H9 (cell line): ENCODE measurements around the gene SOBP. TPM values are rescaled to one million over a fixed set of nuclear protein-coding genes. Genes with fewer than 3 reads are reported as not detected.

Experiments used
- DNase-seq: peaks from one replicate; pipeline ENCODE4 v3.0.0-alpha.2; 2017
- H2AFZ ChIP-seq: one replicate; pipeline ENCODE4 v1.6.1; 2013; ENCODE audit warnings: mild to moderate bottlenecking, low read length, control low read depth, moderate library complexity
- H2AK5ac ChIP-seq: 2 replicates; pipeline ENCODE4 v1.6.1; 2013; ENCODE audit warnings: low read length, control low read depth, mixed read lengths; ENCODE audit not compliant: insufficient read length
- H2BK120ac ChIP-seq: one replicate; pipeline ENCODE4 v1.6.1; 2013; ENCODE audit warnings: low read depth, mild to moderate bottlenecking, low read length, control low read depth, inconsistent platforms; ENCODE audit not compliant: poor library complexity, severe bottlenecking
- H2BK12ac ChIP-seq: 2 replicates; pipeline ENCODE4 v1.6.1; 2013; ENCODE audit warnings: low read length, control low read depth, mixed read lengths, low read depth; ENCODE audit not compliant: insufficient read length
- H2BK15ac ChIP-seq: 2 replicates; pipeline ENCODE4 v1.6.1; 2013; ENCODE audit warnings: low read depth, low read length, control low read depth
- H2BK20ac ChIP-seq: one replicate; pipeline ENCODE4 v1.6.1; 2013; ENCODE audit warnings: low read depth, mild to moderate bottlenecking, low read length, control low read depth, inconsistent platforms; ENCODE audit not compliant: poor library complexity, severe bottlenecking
- H2BK5ac ChIP-seq: 2 replicates; pipeline ENCODE4 v1.6.1; 2013; ENCODE audit warnings: low read length, control low read depth, mixed read lengths; ENCODE audit not compliant: insufficient read length
- H3K14ac ChIP-seq: 2 replicates; pipeline ENCODE4 v1.6.1; 2013; ENCODE audit warnings: low read length, control low read depth; ENCODE audit not compliant: insufficient read depth
- H3K18ac ChIP-seq: 2 replicates; pipeline ENCODE4 v1.6.1; 2013; ENCODE audit warnings: low read depth, mild to moderate bottlenecking, mixed read lengths, low read length, control low read depth; ENCODE audit not compliant: insufficient read length
- H3K23ac ChIP-seq: 2 replicates; pipeline ENCODE4 v1.6.1; 2013; ENCODE audit warnings: low read length, control low read depth, mixed read lengths, low read depth; ENCODE audit not compliant: insufficient read length
- H3K23me2 ChIP-seq: 2 replicates; pipeline ENCODE4 v1.6.1; 2013; ENCODE audit warnings: low read depth, mild to moderate bottlenecking, mixed read lengths, low read length, control low read depth; ENCODE audit not compliant: insufficient read length, poor library complexity, severe bottlenecking
- H3K27ac ChIP-seq: 2 replicates; pipeline ENCODE4 v1.5.1; 2013; ENCODE audit warnings: low read length, control low read depth, mixed read lengths, low read depth; ENCODE audit not compliant: insufficient read length
- H3K27me3 ChIP-seq: 2 replicates; pipeline ENCODE4 v1.6.1; 2013; ENCODE audit warnings: low read length, control low read depth, inconsistent platforms; ENCODE audit not compliant: insufficient read depth
- H3K4ac ChIP-seq: 2 replicates; pipeline ENCODE4 v1.6.1; 2013; ENCODE audit warnings: low read depth, mild to moderate bottlenecking, control low read depth, inconsistent platforms, low read length, moderate library complexity
- H3K4me1 ChIP-seq: 2 replicates; pipeline ENCODE4 v1.6.1; 2013; ENCODE audit warnings: low read length, control low read depth, inconsistent platforms; ENCODE audit not compliant: insufficient read depth
- H3K4me2 ChIP-seq: 2 replicates; pipeline ENCODE4 v1.6.1; 2013; ENCODE audit warnings: low read length, control low read depth, mixed read lengths; ENCODE audit not compliant: insufficient read length, insufficient read depth
- H3K56ac ChIP-seq: 2 replicates; pipeline ENCODE4 v1.6.1; 2013; ENCODE audit warnings: low read depth, mild to moderate bottlenecking, mixed read lengths, low read length, control low read depth; ENCODE audit not compliant: insufficient read length
- H3K79me1 ChIP-seq: 2 replicates; pipeline ENCODE4 v1.6.1; 2013; ENCODE audit warnings: low read depth, mild to moderate bottlenecking, moderate library complexity, low read length, control low read depth, inconsistent platforms; ENCODE audit not compliant: insufficient read depth, poor library complexity, severe bottlenecking
- H3K79me2 ChIP-seq: 2 replicates; pipeline ENCODE4 v1.6.1; 2013; ENCODE audit warnings: low read length, control low read depth, inconsistent platforms; ENCODE audit not compliant: insufficient read depth
- H3K9ac ChIP-seq: 2 replicates; pipeline ENCODE4 v1.6.1; 2013; ENCODE audit warnings: low read length, control low read depth, mixed read lengths; ENCODE audit not compliant: insufficient read length; ENCODE audit errors: extremely low read depth
- H3K9me3 ChIP-seq: one replicate; pipeline ENCODE4 v1.6.1; 2013; ENCODE audit warnings: low read depth, low read length, inconsistent platforms; ENCODE audit not compliant: control insufficient read depth
- H3T11ph ChIP-seq: one replicate; pipeline ENCODE4 v1.6.1; 2013; ENCODE audit warnings: mild to moderate bottlenecking, low read length, control low read depth, inconsistent platforms
- H4K20me1 ChIP-seq: one replicate; pipeline ENCODE4 v1.6.1; 2013; ENCODE audit not compliant: control insufficient read depth, insufficient read length, insufficient read depth
- H4K5ac ChIP-seq: 2 replicates; pipeline ENCODE4 v1.6.1; 2013; ENCODE audit warnings: low read depth, mild to moderate bottlenecking, mixed read lengths, low read length, control low read depth; ENCODE audit not compliant: insufficient read length
- H4K8ac ChIP-seq: replicated peaks from 2 replicates; pipeline ENCODE4 v1.6.1; 2013; ENCODE audit warnings: low read length, control low read depth, mixed read lengths, low read depth; ENCODE audit not compliant: insufficient read length
- H4K91ac ChIP-seq: 2 replicates; pipeline ENCODE4 v1.6.1; 2013; ENCODE audit warnings: low read depth, mild to moderate bottlenecking, moderate library complexity, mixed read lengths, low read length, control low read depth; ENCODE audit not compliant: insufficient read length
- H3K27ac Mint-ChIP-seq, 3 experiments: 2 replicates in 2 of 3; 3 replicates in 1 of 3; pipeline ENCODE4 v1.8.0; 2020 to 2021; ENCODE audit warnings: mixed read lengths in 3 of 3, mild to moderate bottlenecking in 1 of 3, moderate library complexity in 1 of 3
- H3K27me3 Mint-ChIP-seq: 2 replicates; pipeline ENCODE4 v1.8.0; 2021; ENCODE audit warnings: low read depth, mild to moderate bottlenecking, moderate library complexity, mixed read lengths
- H3K36me3 Mint-ChIP-seq, 3 experiments: 2 replicates in 2 of 3; 3 replicates in 1 of 3; pipeline ENCODE4 v1.8.0; 2020 to 2021; ENCODE audit warnings: low read depth in 3 of 3, mixed read lengths in 3 of 3; ENCODE audit not compliant: insufficient read depth in 1 of 3
- H3K4me1 Mint-ChIP-seq, 2 experiments: 2 replicates each; pipeline ENCODE4 v1.8.0; 2020; ENCODE audit warnings: mixed read lengths in 2 of 2
- H3K4me3 Mint-ChIP-seq, 2 experiments: 2 replicates in 1 of 2; 3 replicates in 1 of 2; pipeline ENCODE4 v1.8.0; 2020 to 2021; ENCODE audit warnings: mild to moderate bottlenecking in 2 of 2, mixed read lengths in 2 of 2, moderate library complexity in 1 of 2
- H3K9me3 Mint-ChIP-seq, 2 experiments: 2 replicates in 1 of 2; 3 replicates in 1 of 2; pipeline ENCODE4 v1.8.0; 2020; ENCODE audit warnings: mild to moderate bottlenecking in 2 of 2, mixed read lengths in 2 of 2, moderate library complexity in 1 of 2
- WGBS: extraction: QIAGEN DNeasy Blood & Tissue Kit; methylation state at CpG from one replicate; pipeline ENCODE4 v1.1.7; 2013; ENCODE audit warnings: missing lambda C conversion rate, low lambda C conversion rate, mixed read lengths; ENCODE audit not compliant: insufficient read length; ENCODE audit errors: extremely low coverage; 5-methylcytosine and 5-hydroxymethylcytosine counted together
- total RNA-seq: library from RNA; stranded (reverse); gene quantifications from 2 replicates; pipeline ENCODE4 v1.2.1, GENCODE V29; 2021
- TF ChIP-seq, protein P1 (sequence below): fragments of 200-600 bp; sonication (generic); conservative IDR thresholded peaks from 3 replicates; pipeline ENCODE4 v1.8.0; 2021; ENCODE audit warnings: antibody characterized with exemption, mild to moderate bottlenecking

Gene SOBP
- total RNA-seq, 1 experiment from 2014 or later = 4.3 TPM

DNA sequence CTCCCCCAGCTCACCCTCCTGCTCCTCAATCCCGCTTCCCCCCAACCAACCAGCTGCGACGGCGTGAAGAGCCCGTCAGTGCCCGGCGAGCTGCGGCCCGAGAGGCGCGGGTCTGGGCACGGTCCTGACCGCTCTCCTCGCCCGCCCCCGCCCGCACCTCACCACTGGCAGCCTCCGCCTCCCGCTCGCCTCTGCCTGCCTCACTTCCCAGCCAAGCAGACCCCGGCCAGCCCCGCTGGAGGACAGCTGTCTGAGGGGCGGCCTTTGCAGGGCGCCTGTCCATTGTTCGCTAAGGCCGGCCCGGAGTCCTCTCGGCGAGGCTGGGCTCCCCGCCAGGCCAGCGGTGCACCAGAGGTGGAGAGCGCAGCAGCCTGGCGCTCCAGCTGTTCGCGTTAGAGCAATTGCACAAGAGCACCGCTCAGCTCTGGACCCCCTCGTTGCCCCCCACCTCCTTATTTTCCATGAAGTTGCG, 1.3 kb downstream of the SOBP start:
- no peak overlapping the region for H2BK120ac ChIP-seq
- H3K9ac ChIP-seq = no peak overlapping the region
- Mint-ChIP-seq H3K36me3 (no peaks in the 10 kb centered on the region), H3K4me1 (peaks cover 12 to 18% of the 10 kb centered on the region in 2 experiments), H3K27me3 (peaks cover 33% of the 10 kb centered on the region), H3K4me3 (peak overlapping the region in 1 of 2 experiments; percentile 88; a peak in 2 of 5 replicates), H3K27ac (no peak overlapping the region; a peak in 1 of 7 replicates), H3K9me3 (no peaks in the 10 kb centered on the region; a peak in 1 of 5 replicates)
- no peak overlapping the region for H3K4ac ChIP-seq
- TF ChIP-seq, protein P1, sequence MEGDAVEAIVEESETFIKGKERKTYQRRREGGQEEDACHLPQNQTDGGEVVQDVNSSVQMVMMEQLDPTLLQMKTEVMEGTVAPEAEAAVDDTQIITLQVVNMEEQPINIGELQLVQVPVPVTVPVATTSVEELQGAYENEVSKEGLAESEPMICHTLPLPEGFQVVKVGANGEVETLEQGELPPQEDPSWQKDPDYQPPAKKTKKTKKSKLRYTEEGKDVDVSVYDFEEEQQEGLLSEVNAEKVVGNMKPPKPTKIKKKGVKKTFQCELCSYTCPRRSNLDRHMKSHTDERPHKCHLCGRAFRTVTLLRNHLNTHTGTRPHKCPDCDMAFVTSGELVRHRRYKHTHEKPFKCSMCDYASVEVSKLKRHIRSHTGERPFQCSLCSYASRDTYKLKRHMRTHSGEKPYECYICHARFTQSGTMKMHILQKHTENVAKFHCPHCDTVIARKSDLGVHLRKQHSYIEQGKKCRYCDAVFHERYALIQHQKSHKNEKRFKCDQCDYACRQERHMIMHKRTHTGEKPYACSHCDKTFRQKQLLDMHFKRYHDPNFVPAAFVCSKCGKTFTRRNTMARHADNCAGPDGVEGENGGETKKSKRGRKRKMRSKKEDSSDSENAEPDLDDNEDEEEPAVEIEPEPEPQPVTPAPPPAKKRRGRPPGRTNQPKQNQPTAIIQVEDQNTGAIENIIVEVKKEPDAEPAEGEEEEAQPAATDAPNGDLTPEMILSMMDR = no peak
- H2BK12ac ChIP-seq = no peak overlapping the region
- H3K79me2 ChIP-seq = no peaks in the 10 kb centered on the region
- DNase-seq = peak; percentile 64
- H4K91ac ChIP-seq = no peak overlapping the region
- no peak overlapping the region for H2AK5ac ChIP-seq
- no peak overlapping the region for H3K23ac ChIP-seq
- H3T11ph ChIP-seq = no peak overlapping the region
- H3K27me3 ChIP-seq = peaks cover 23% of the 10 kb centered on the region
- no peak overlapping the region for H2BK15ac ChIP-seq
- H4K20me1 ChIP-seq = no peaks in the 10 kb centered on the region
- no peak overlapping the region for H2AFZ ChIP-seq
- no peak overlapping the region for H3K18ac ChIP-seq
- no peak overlapping the region for H4K8ac ChIP-seq
- H3K4me2 ChIP-seq = peak overlapping the region; percentile 98
- no peak overlapping the region for H3K27ac ChIP-seq
- H3K4me1 ChIP-seq = peaks cover 8% of the 10 kb centered on the region
- WGBS = no CpG with 5 or more reads among the region's 38 CpGs
- no peak overlapping the region for H2BK20ac ChIP-seq
- H3K14ac ChIP-seq = no peak overlapping the region
- H3K23me2 ChIP-seq = peaks cover 36% of the 10 kb centered on the region
- no peaks in the 10 kb centered on the region for H3K9me3 ChIP-seq
- H3K56ac ChIP-seq = no peak overlapping the region
- no peak overlapping the region for H4K5ac ChIP-seq
- no peaks in the 10 kb centered on the region for H3K79me1 ChIP-seq
- H2BK5ac ChIP-seq = no peak overlapping the region
